ENCODE measurements around the gene KIF17. TPM values are rescaled to one million over a fixed set of nuclear protein-coding genes. Genes with fewer than 3 reads are reported as not detected.

KIF17 gene
- total RNA-seq, 2 experiments from 2014 or later, result 0.25 TPM; not detected in 1

DNA sequence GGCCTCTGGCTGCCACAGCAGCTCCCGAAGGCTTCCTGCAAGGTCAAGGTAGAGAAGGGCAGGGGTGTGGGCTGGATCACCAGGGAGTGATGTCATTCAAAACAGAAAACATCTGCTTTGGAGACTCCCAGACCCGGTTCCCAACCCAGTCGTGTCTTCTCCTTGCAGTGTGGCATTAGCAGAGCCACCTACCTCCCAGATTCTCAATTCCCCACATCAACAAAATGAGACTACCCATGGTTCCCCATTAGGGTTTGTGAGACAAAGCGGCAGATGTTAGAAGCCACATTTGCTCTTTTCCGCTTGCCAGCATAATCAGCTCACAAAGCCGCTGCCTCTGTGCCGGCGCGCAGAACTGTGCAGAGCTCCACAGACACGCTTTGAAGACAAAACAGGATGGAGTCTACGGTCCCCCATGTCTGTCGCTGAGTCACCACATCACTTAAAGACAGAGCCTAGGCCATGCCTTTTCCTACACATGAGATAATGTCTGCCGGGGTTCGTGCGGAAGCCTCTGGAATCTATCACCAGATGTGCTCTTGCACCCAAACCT is 12.5 kb downstream of the KIF17 start:
- Mint-ChIP-seq H3K4me3 (no peak overlapping the region), H3K27ac (no peak overlapping the region), H3K4me1 (no peaks in the 10 kb centered on the region), H3K9me3 (ENCODE audit: low read depth) (no peaks in the 10 kb centered on the region), H3K27me3 (peaks cover 2% of the 10 kb centered on the region), H3K36me3 (ENCODE audit: low read depth) (no peaks in the 10 kb centered on the region)
- DNase-seq, result no peak
- CTCF ChIA-PET, result interaction anchor here (0.7 to 4.2 kb wide), 2 partner anchors 8 to 322 kb away, joined by 3 to 22 read pairs; no protein-coding TSS in a partner anchor
- POLR2A ChIA-PET, result no interaction called here
- ATAC-seq, result no peak
- intact Hi-C loops (cut with DNase I, micrococcal nuclease), result no loop called here

DNA sequence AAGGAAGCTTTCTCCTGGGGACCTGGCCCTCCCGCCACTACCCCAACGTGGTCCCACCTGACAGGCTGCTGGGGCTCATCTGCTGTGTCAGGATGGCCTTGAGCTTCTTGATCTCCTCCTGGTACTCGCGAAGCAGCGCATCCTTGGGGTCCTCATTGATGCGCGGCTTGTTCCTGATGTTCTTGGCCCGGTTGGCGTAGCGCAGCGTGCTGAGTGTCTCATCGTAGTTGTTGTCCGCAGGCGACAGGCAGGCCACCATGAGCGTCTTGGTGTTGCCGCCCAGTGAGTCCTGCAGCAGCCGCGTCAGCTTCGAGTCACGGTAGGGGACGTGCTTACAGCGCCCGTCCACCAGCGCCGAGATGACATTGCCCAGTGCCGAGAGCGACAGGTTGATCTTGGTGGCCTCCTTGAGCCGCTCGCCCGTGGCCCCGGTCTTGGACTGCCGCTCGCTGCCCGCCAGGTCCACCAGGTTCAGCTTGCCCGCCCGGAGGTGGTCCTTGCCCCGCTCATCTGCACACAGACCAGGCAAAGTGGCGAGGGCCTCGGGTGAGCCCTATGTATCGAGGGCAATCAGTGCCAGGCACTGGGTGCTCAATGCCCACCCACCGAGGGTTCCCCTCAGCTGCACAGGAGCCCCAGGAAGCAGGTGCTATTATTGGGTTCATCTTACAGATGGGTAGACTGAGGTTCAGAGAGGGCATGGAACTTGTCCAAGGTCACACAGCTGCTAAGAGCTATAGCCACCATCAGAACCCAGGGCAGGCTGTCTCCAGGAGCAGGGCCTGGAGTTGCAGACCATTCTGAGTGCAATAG is 13.2 kb downstream of the KIF17 start:
- no peak for DNase-seq
- Mint-ChIP-seq H3K9me3 (ENCODE audit: low read depth) (no peaks in the 10 kb centered on the region), H3K4me1 (no peaks in the 10 kb centered on the region), H3K27ac (no peak overlapping the region), H3K36me3 (ENCODE audit: low read depth) (no peaks in the 10 kb centered on the region), H3K27me3 (peaks cover 2% of the 10 kb centered on the region), H3K4me3 (no peak overlapping the region)
- intact Hi-C loops (cut with DNase I, micrococcal nuclease), result no loop called here
- CTCF ChIA-PET, result interaction anchor here (4.2 kb wide), 1 partner anchor 8 kb away, joined by 22 read pairs; no protein-coding TSS in a partner anchor
- POLR2A ChIA-PET, result no interaction called here
- no peak for ATAC-seq

DNA sequence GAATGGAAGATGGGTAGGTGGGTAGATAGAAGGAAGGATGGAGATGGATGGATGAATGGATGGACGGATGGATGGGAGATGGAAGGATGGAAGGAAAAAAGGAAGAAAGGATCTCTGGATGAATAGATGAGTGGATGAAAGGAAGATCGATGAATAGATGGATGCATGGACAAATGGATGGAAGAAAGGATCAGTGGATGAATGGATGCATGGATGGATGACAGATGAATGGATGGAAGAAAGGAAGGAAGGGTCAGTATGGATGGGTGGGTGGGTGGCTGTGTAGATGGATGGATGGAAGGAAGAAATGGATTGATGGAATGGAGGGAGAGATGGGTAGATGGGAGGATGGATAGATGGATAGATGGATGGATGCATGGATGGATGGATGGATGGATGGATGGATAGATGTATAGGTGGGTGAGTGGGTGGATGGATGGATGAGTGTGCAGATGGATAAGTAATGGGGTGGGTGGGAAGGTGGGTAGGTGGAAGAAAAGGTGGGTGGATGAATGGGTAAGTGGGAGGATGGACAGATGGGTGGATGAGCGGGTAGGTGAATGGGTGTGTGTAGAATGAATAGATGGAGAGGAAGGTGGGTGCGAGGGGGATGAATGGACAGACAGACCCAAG is 14.6 kb downstream of the KIF17 start:
- no peak overlapping the region for H3K27ac Mint-ChIP-seq
- DNase-seq (no peak), ATAC-seq (no peak)
- no peaks in the 10 kb centered on the region for H3K36me3 Mint-ChIP-seq (ENCODE audit: low read depth)
- POLR2A ChIA-PET, result no interaction called here
- CTCF ChIA-PET, result interaction anchor here (0.5 kb wide), 1 partner anchor 25 kb away, joined by 3 read pairs; no protein-coding TSS in a partner anchor
- no peak overlapping the region for H3K4me3 Mint-ChIP-seq
- intact Hi-C loops (cut with DNase I, micrococcal nuclease), result no loop called here
- H3K4me1 Mint-ChIP-seq, result no peaks in the 10 kb centered on the region
- H3K27me3 Mint-ChIP-seq, result peaks cover under 1% of the 10 kb centered on the region
- H3K9me3 Mint-ChIP-seq (ENCODE audit: low read depth), result no peaks in the 10 kb centered on the region

DNA sequence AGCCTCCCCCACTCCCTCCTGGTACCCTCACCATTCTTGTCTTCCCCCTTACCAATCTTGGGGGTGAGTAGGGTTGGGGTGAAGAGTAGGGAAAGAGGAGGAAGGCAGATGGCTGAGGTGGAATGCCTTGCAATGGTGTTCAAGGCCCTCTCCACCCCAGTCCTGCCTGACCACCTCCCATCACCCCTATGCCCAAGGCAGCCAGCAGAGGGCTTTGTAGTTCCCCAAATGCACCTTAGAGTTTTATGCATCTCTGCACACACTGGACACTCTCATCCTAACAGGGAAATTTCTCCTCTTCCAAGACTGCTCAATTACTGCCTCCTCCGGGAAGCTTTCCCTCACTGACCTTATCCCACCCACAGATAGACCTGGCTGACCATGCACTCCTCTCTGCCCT is 15.4 kb downstream of the KIF17 start:
- Mint-ChIP-seq H3K9me3 (ENCODE audit: low read depth) (no peaks in the 10 kb centered on the region), H3K4me3 (no peak overlapping the region), H3K27me3 (no peaks in the 10 kb centered on the region), H3K27ac (no peak overlapping the region), H3K4me1 (no peaks in the 10 kb centered on the region), H3K36me3 (ENCODE audit: low read depth) (no peaks in the 10 kb centered on the region)
- DNase-seq (no peak), ATAC-seq (no peak)
- POLR2A ChIA-PET, result no interaction called here
- CTCF ChIA-PET, result interaction anchor here (0.5 to 1.2 kb wide), 2 partner anchors 26 to 493 kb away, joined by 3 read pairs; no protein-coding TSS in a partner anchor
- intact Hi-C loops (cut with DNase I, micrococcal nuclease), result no loop called here

DNA sequence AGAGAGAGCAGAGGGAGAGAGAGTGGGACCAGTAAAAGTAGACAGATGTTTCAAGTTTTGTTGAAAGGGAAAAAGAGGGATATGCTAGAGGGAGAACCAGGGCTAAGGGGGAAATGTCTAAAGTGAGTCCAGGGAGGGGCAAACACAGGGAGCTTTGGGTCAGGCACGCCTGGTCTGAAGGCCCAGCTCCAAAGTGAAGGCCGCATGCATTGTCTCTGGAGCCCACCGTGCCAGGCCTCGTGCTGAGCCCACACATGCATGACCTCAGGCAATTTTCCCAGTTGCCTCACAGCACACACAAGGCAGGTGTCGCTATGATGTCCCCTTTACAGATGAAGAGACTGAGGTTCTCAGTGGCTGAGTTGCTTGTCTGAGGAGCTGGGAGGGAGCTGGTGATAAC is 16.0 kb downstream of the KIF17 start:
- Mint-ChIP-seq H3K27ac (no peak overlapping the region), H3K9me3 (ENCODE audit: low read depth) (no peaks in the 10 kb centered on the region), H3K27me3 (no peaks in the 10 kb centered on the region), H3K4me1 (no peaks in the 10 kb centered on the region), H3K36me3 (ENCODE audit: low read depth) (no peaks in the 10 kb centered on the region), H3K4me3 (no peak overlapping the region)
- intact Hi-C loops (cut with DNase I, micrococcal nuclease), result no loop called here
- ATAC-seq, result no peak
- DNase-seq, result no peak
- ChIA-PET POLR2A (no interaction called here), CTCF (interaction anchor here (1.2 kb wide), 1 partner anchor 494 kb away, joined by 3 read pairs; no protein-coding TSS in a partner anchor)

DNA sequence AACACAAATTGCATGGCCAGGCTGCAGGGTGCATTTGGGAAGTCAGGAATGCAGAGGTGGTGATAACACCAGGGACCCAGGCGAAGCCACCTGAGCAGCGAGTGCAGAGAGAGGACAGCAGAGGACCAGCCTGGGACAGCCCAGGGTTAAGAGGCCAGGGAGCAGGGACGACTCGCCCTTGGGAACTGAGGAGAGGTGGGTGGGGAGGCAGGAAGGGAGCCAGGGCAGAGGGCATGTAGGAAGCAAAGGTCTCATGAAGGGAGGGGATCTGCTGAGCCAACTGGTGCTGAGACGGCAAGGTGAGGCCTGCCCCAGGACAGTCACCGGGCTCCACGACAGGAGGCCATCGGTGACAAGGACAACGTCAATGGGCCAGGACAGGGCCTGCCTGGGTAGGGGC is 16.4 kb downstream of the KIF17 start:
- DNase-seq (no peak), ATAC-seq (no peak)
- H3K27ac Mint-ChIP-seq, result no peak overlapping the region
- no peaks in the 10 kb centered on the region for H3K9me3 Mint-ChIP-seq (ENCODE audit: low read depth)
- POLR2A ChIA-PET, result no interaction called here
- CTCF ChIA-PET, result interaction anchor here (1.2 kb wide), 1 partner anchor 494 kb away, joined by 3 read pairs; no protein-coding TSS in a partner anchor
- no peaks in the 10 kb centered on the region for H3K27me3 Mint-ChIP-seq
- intact Hi-C loops (cut with DNase I, micrococcal nuclease), result no loop called here
- no peak overlapping the region for H3K4me3 Mint-ChIP-seq
- H3K4me1 Mint-ChIP-seq, result no peaks in the 10 kb centered on the region
- H3K36me3 Mint-ChIP-seq (ENCODE audit: low read depth), result no peaks in the 10 kb centered on the region

DNA sequence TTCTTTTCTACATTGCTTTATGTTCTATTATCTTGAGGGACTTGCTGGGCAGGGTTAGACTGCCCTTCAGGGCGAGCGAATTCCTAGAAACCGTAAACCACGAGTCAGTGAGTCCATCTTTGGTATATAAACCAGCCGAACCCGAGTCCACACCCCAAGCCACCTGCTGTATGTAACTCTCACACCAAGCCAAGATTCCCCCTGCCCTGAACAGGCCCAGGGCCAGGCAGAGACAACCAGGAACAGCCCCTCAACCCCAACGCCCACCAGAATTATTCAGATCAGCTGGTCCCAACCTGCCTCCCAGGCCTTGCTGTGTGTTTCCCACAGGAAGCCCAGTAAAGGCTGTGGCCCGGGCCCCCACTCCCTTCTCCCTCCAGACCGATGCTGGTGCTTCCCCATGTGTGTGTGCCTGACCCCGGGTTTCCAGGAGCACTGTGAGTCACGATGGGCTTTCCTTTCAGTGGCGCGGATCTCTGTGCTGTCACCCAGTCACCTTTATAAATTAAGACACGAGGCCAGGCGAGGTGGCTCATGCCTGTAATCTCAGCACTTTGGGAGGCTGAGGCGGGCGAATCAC is 17.1 kb downstream of the KIF17 start:
- intact Hi-C loops (cut with DNase I, micrococcal nuclease), result no loop called here
- ChIA-PET CTCF (no interaction called here), POLR2A (no interaction called here)
- Mint-ChIP-seq H3K27ac (no peak overlapping the region), H3K9me3 (ENCODE audit: low read depth) (no peaks in the 10 kb centered on the region), H3K27me3 (no peaks in the 10 kb centered on the region), H3K36me3 (ENCODE audit: low read depth) (no peaks in the 10 kb centered on the region), H3K4me3 (no peak overlapping the region), H3K4me1 (peaks cover 2% of the 10 kb centered on the region)
- ATAC-seq (no peak), DNase-seq (no peak)

DNA sequence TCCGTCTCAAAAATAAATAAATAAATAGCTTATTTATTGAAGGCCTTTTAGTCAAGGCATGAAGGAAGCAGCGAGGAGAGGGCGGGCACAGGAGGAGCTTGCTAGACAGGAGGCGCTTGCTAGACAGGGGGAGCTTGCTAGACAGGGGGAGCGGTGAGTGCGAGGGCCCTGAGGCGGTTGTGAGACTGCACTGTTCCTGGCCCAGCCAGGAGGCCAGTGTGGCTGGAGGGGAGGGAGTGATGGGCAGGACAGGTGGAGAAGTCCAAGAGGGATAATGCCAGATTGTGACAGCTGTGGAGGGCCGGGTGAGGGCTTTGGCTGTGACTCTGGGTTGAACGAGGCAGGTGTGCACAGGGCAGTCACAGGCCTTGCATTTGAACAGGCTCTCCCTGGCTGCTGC is 18.2 kb downstream of the KIF17 start:
- POLR2A ChIA-PET, result no interaction called here
- H3K4me1 Mint-ChIP-seq, result peaks cover 2% of the 10 kb centered on the region
- ATAC-seq (no peak), DNase-seq (no peak)
- intact Hi-C loops (cut with DNase I, micrococcal nuclease), result loop anchor here in 1 of 2 experiments (5.0 kb wide), 1 partner anchor 478 kb away; the partner anchor contains the start of gene EIF4G3
- no peaks in the 10 kb centered on the region for H3K27me3 Mint-ChIP-seq
- CTCF ChIA-PET, result interaction anchor here (1.0 to 3.8 kb wide), 2 partner anchors 19 to 496 kb away, joined by 3 to 31 read pairs; no protein-coding TSS in a partner anchor
- no peak overlapping the region for H3K4me3 Mint-ChIP-seq
- H3K36me3 Mint-ChIP-seq (ENCODE audit: low read depth), result no peaks in the 10 kb centered on the region
- no peak overlapping the region for H3K27ac Mint-ChIP-seq
- H3K9me3 Mint-ChIP-seq (ENCODE audit: low read depth), result no peaks in the 10 kb centered on the region

DNA sequence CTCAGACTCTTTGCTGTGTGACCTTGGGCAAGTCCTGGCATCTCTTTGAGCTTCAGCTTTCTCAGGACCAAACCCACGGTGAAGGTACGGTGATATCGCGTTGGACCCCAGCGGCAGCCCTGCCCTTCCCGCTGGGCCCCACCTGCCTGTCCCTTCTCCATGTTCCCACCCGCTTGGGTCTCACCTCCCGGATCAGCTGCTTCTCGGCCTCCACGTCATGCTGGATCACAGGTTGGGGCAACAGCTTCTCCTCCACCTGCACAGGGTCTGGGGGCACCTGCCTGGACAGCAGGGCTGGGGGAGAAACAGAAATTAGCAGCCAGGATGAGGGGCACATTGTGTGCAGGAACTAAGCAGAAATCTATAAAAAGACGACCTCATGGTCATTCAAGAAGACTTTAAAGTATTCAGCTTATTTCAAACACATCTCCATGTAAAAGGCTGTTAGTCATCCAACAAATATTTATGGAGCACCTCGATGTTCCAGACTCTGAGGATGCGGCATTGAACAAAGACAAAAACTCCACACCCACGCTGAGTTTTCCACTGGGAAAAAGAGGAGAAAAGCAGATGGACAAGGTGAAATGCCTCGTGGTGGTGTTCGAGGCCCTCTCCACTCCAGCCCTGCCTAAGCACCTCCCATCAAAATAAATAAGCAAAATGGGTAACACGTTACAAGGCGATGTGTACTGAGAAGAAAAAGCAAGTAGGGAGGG is 19.5 kb downstream of the KIF17 start:
- no peaks in the 10 kb centered on the region for H3K9me3 Mint-ChIP-seq (ENCODE audit: low read depth)
- no peak overlapping the region for H3K27ac Mint-ChIP-seq
- no peak for DNase-seq
- H3K4me3 Mint-ChIP-seq, result no peak overlapping the region
- ChIA-PET POLR2A (no interaction called here), CTCF (interaction anchor here (0.7 to 3.8 kb wide), 2 partner anchors 298 to 497 kb away, joined by 3 to 31 read pairs; no protein-coding TSS in a partner anchor)
- intact Hi-C loops (cut with DNase I, micrococcal nuclease), result loop anchor here in 1 of 2 experiments (5.0 kb wide), 1 partner anchor 479 kb away; the partner anchor contains the start of gene EIF4G3
- peaks cover 2% of the 10 kb centered on the region for H3K4me1 Mint-ChIP-seq
- no peaks in the 10 kb centered on the region for H3K27me3 Mint-ChIP-seq
- H3K36me3 Mint-ChIP-seq (ENCODE audit: low read depth), result no peaks in the 10 kb centered on the region
- ATAC-seq, result no peak

DNA sequence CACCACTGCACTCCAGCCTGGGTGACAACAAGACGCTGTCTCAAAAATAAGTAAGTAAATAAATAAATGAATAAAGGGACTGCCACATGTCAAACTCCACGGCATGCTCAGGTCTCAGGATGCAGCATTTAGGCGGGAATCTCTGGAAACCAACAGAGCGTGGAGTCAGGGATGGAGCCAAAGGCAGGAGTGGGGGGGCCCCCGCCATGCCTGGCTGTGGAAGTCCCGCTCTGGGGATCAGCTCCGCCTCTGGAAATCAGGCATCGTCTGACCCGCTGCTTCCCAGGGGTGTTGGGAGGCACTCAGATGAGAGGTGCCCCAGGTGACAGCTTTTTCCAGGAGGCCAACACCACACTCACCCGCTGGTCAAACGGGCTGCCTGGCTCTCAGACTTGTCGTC is 20.2 kb downstream of the KIF17 start:
- ATAC-seq (no peak), DNase-seq (no peak)
- POLR2A ChIA-PET, result no interaction called here
- Mint-ChIP-seq H3K4me1 (peaks cover 2% of the 10 kb centered on the region), H3K4me3 (no peak overlapping the region), H3K27ac (no peak overlapping the region), H3K9me3 (ENCODE audit: low read depth) (no peaks in the 10 kb centered on the region), H3K36me3 (ENCODE audit: low read depth) (no peaks in the 10 kb centered on the region), H3K27me3 (no peaks in the 10 kb centered on the region)
- CTCF ChIA-PET, result interaction anchor here (1.3 to 3.8 kb wide), 6 partner anchors 9 to 498 kb away, joined by 3 to 31 read pairs (median 9); no protein-coding TSS in a partner anchor
- intact Hi-C loops (cut with DNase I, micrococcal nuclease), result loop anchor here in 1 of 2 experiments (2.0 to 5.0 kb wide), 2 partner anchors 37 to 480 kb away; partner anchors contain the start of genes DDOST and EIF4G3

Measured in activated CD4-positive, alpha-beta T cell treated with anti-CD3 and anti-CD28 coated beads for 36 hours (primary cell).